GM23248 (cell line): Measurements from ENCODE around the gene PRPF18.

Experiments used
- EZH2 ChIP-seq: fragments of 200-600 bp; sonication (generic); IDR thresholded peaks from 2 replicates; pipeline ENCODE4 v1.6.1; 2018; ENCODE audit warnings: antibody characterized with exemption, mild to moderate bottlenecking; ENCODE audit not compliant: insufficient read depth, poor library complexity, severe bottlenecking
- EZH2phosphoT487 ChIP-seq: fragments of 200-600 bp; sonication (generic); IDR thresholded peaks from 2 replicates; pipeline ENCODE4 v1.6.1; 2018; ENCODE audit warnings: antibody characterized with exemption, moderate library complexity, mild to moderate bottlenecking, low read depth; ENCODE audit not compliant: insufficient read depth

DNA sequence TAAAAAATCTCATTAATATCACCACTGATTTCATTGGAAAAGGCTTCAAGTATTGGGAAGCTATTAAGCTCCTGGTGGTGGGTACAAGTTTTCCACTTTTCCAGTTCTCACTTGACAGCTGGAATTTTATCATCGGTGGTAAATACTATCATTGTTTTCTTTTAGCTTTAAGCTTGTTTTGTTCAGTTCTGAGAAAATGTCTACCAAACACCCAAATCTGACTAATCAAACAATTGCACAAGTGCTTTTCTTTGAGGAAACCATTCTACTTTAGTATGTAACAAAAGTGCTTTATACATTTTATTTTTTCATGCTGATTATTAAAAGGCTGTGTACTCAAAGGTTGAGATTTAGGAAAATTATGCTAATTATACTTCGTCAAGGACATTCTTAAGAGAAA is 7.9 kb downstream of the PRPF18 start:
- TF ChIP-seq EZH2, result no peak
- TF ChIP-seq EZH2phosphoT487, result no peak
